Measurements from ENCODE around the gene CDC20B. TPM values are rescaled to one million over a fixed set of nuclear protein-coding genes. Genes with fewer than 3 reads are reported as not detected.

Gene CDC20B
- total and polyA plus RNA-seq, 2 experiments from 2014 or later: not detected

DNA sequence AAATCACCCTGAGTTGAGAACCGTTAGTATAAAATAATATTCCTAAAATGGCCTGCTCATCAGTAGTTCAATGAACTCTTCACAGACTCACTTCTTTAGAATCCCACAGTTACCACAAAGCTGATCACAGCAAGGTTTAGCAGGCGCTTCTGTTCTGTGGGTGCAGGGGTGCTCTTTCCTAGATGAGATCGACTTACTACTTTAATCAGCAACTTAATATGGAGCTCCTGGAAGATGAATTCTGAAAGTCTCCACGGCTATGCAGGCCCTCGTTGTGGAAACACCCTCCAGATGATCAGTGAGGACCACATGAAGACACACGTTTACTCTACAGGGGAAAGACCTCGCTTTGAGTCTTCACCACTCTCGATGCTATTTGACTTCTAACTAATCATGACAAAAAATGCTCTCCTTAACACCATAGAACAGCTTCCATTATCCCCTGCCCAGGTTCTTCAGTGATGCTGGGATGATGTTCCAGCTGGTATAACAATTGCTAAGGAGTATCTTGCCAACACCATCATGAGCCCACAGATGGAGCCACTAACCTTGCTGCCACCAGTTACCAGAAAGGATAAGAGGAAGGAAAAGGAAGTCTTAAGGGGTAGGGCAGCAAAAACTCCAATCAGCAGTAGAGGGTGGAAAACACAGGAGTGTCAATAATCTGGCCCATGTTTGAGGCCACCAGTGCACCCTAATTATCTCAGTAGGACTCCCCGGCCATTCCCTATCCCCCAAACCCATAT lies 30.9 kb downstream of the CDC20B start:
- no peaks in the 10 kb centered on the region for H4K20me1 ChIP-seq (replicated peaks; ENCODE audit: insufficient read depth)
- peaks cover 4% of the 10 kb centered on the region for H3K27me3 Mint-ChIP-seq (ENCODE audit: insufficient read depth, low read depth, poor library complexity)
- H3K79me2 ChIP-seq (replicated peaks; ENCODE audit: insufficient read depth): no peaks in the 10 kb centered on the region
- ATAC-seq: no peak
- H3K36me3 Mint-ChIP-seq (ENCODE audit: low read depth): no peaks in the 10 kb centered on the region
- H2AFZ ChIP-seq: no peak overlapping the region
- no peaks in the 10 kb centered on the region for H3K27me3 ChIP-seq (ENCODE audit: insufficient read depth)
- no peak overlapping the region for H3K27ac ChIP-seq (ENCODE audit: low read depth)
- TF ChIP-seq EZH2phosphoT487 (IDR thresholded peaks at IDR 0.05; ENCODE audit: unreplicated experiment) (no peak), NANOG (IDR thresholded peaks at IDR 0.05; ENCODE audit: borderline replicate concordance) (no peak), CREB1 (CRISPR knock-in tag; IDR thresholded peaks at IDR 0.05; ENCODE audit: low read depth) (no peak), EZH2 (IDR thresholded peaks at IDR 0.05; ENCODE audit: low read depth, unreplicated experiment) (no peak)
- TF ChIP-seq, protein P1, sequence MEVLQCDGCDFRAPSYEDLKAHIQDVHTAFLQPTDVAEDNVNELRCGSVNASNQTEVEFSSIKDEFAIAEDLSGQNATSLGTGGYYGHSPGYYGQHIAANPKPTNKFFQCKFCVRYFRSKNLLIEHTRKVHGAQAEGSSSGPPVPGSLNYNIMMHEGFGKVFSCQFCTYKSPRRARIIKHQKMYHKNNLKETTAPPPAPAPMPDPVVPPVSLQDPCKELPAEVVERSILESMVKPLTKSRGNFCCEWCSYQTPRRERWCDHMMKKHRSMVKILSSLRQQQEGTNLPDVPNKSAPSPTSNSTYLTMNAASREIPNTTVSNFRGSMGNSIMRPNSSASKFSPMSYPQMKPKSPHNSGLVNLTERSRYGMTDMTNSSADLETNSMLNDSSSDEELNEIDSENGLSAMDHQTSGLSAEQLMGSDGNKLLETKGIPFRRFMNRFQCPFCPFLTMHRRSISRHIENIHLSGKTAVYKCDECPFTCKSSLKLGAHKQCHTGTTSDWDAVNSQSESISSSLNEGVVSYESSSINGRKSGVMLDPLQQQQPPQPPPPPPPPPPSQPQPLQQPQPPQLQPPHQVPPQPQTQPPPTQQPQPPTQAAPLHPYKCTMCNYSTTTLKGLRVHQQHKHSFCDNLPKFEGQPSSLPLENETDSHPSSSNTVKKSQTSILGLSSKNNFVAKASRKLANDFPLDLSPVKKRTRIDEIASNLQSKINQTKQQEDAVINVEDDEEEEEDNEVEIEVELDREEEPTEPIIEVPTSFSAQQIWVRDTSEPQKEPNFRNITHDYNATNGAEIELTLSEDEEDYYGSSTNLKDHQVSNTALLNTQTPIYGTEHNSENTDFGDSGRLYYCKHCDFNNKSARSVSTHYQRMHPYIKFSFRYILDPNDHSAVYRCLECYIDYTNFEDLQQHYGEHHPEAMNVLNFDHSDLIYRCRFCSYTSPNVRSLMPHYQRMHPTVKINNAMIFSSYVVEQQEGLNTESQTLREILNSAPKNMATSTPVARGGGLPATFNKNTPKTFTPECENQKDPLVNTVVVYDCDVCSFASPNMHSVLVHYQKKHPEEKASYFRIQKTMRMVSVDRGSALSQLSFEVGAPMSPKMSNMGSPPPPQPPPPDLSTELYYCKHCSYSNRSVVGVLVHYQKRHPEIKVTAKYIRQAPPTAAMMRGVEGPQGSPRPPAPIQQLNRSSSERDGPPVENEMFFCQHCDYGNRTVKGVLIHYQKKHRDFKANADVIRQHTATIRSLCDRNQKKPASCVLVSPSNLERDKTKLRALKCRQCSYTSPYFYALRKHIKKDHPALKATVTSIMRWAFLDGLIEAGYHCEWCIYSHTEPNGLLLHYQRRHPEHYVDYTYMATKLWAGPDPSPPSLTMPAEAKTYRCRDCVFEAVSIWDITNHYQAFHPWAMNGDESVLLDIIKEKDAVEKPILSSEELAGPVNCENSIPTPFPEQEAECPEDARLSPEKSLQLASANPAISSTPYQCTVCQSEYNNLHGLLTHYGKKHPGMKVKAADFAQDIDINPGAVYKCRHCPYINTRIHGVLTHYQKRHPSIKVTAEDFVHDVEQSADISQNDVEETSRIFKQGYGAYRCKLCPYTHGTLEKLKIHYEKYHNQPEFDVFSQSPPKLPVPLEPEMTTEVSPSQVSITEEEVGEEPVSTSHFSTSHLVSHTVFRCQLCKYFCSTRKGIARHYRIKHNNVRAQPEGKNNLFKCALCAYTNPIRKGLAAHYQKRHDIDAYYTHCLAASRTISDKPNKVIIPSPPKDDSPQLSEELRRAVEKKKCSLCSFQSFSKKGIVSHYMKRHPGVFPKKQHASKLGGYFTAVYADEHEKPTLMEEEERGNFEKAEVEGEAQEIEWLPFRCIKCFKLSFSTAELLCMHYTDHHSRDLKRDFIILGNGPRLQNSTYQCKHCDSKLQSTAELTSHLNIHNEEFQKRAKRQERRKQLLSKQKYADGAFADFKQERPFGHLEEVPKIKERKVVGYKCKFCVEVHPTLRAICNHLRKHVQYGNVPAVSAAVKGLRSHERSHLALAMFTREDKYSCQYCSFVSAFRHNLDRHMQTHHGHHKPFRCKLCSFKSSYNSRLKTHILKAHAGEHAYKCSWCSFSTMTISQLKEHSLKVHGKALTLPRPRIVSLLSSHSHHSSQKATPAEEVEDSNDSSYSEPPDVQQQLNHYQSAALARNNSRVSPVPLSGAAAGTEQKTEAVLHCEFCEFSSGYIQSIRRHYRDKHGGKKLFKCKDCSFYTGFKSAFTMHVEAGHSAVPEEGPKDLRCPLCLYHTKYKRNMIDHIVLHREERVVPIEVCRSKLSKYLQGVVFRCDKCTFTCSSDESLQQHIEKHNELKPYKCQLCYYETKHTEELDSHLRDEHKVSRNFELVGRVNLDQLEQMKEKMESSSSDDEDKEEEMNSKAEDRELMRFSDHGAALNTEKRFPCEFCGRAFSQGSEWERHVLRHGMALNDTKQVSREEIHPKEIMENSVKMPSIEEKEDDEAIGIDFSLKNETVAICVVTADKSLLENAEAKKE (CRISPR knock-in tag; IDR thresholded peaks at IDR 0.05): no peak
- TF ChIP-seq, protein P2, sequence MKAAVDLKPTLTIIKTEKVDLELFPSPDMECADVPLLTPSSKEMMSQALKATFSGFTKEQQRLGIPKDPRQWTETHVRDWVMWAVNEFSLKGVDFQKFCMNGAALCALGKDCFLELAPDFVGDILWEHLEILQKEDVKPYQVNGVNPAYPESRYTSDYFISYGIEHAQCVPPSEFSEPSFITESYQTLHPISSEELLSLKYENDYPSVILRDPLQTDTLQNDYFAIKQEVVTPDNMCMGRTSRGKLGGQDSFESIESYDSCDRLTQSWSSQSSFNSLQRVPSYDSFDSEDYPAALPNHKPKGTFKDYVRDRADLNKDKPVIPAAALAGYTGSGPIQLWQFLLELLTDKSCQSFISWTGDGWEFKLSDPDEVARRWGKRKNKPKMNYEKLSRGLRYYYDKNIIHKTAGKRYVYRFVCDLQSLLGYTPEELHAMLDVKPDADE (IDR thresholded peaks at IDR 0.05): no peak
- TF ChIP-seq, protein P3, sequence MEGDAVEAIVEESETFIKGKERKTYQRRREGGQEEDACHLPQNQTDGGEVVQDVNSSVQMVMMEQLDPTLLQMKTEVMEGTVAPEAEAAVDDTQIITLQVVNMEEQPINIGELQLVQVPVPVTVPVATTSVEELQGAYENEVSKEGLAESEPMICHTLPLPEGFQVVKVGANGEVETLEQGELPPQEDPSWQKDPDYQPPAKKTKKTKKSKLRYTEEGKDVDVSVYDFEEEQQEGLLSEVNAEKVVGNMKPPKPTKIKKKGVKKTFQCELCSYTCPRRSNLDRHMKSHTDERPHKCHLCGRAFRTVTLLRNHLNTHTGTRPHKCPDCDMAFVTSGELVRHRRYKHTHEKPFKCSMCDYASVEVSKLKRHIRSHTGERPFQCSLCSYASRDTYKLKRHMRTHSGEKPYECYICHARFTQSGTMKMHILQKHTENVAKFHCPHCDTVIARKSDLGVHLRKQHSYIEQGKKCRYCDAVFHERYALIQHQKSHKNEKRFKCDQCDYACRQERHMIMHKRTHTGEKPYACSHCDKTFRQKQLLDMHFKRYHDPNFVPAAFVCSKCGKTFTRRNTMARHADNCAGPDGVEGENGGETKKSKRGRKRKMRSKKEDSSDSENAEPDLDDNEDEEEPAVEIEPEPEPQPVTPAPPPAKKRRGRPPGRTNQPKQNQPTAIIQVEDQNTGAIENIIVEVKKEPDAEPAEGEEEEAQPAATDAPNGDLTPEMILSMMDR (conservative IDR thresholded peaks at IDR 0.05; ENCODE audit: low read depth in 2 of 2): peak in 1 of 2 experiments; percentile 25; a peak in 1 of 4 replicates
- TF ChIP-seq, protein P4, sequence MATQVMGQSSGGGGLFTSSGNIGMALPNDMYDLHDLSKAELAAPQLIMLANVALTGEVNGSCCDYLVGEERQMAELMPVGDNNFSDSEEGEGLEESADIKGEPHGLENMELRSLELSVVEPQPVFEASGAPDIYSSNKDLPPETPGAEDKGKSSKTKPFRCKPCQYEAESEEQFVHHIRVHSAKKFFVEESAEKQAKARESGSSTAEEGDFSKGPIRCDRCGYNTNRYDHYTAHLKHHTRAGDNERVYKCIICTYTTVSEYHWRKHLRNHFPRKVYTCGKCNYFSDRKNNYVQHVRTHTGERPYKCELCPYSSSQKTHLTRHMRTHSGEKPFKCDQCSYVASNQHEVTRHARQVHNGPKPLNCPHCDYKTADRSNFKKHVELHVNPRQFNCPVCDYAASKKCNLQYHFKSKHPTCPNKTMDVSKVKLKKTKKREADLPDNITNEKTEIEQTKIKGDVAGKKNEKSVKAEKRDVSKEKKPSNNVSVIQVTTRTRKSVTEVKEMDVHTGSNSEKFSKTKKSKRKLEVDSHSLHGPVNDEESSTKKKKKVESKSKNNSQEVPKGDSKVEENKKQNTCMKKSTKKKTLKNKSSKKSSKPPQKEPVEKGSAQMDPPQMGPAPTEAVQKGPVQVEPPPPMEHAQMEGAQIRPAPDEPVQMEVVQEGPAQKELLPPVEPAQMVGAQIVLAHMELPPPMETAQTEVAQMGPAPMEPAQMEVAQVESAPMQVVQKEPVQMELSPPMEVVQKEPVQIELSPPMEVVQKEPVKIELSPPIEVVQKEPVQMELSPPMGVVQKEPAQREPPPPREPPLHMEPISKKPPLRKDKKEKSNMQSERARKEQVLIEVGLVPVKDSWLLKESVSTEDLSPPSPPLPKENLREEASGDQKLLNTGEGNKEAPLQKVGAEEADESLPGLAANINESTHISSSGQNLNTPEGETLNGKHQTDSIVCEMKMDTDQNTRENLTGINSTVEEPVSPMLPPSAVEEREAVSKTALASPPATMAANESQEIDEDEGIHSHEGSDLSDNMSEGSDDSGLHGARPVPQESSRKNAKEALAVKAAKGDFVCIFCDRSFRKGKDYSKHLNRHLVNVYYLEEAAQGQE (IDR thresholded peaks at IDR 0.05; ENCODE audit: unreplicated experiment): no peak
- peaks cover 4% of the 10 kb centered on the region; the same call in 2 of the 3 replicates for H3K4me1 Mint-ChIP-seq
- DNase-seq (ENCODE audit: low spot score): no peak
- no peaks in the 10 kb centered on the region for H3F3A ChIP-seq (replicated peaks; ENCODE audit: low read depth)
- no peaks in the 10 kb centered on the region for H3K36me3 ChIP-seq (ENCODE audit: insufficient read depth)
- H3K4me3 Mint-ChIP-seq: no peak overlapping the region
- H3K9me3 Mint-ChIP-seq: no peaks in the 10 kb centered on the region
- no peak overlapping the region for H3K27ac Mint-ChIP-seq
- H3K9me2 ChIP-seq (ENCODE audit: insufficient read depth): no peaks in the 10 kb centered on the region
- H3K4me1 ChIP-seq (ENCODE audit: insufficient read depth): no peaks in the 10 kb centered on the region
- no peak overlapping the region for H3K4me2 ChIP-seq
- H3K4me3 ChIP-seq: no peak overlapping the region
